Muscle of arm (tissue), 12 donors: Measurements from ENCODE around the gene TSNAX. TPM values are rescaled to one million over a fixed set of nuclear protein-coding genes. Genes with fewer than 3 reads are reported as not detected.

ENCODE experiments used
- DNase-seq: peaks from one replicate; pipeline ENCODE4 v3.0.0-alpha.2; 2013
- polyA plus RNA-seq, 12 donors: library from polyadenylated mRNA; unstranded; fragments of 120-200 nt; gene quantifications; one replicate each; pipeline ENCODE4 v1.2.1, GENCODE V29; 2013; ENCODE audit not compliant: insufficient read length in 12 of 12

Gene TSNAX
- polyA plus RNA-seq, 12 donors = 28.1 to 41.1 (median 37.4) TPM; not detected in 1

DNA sequence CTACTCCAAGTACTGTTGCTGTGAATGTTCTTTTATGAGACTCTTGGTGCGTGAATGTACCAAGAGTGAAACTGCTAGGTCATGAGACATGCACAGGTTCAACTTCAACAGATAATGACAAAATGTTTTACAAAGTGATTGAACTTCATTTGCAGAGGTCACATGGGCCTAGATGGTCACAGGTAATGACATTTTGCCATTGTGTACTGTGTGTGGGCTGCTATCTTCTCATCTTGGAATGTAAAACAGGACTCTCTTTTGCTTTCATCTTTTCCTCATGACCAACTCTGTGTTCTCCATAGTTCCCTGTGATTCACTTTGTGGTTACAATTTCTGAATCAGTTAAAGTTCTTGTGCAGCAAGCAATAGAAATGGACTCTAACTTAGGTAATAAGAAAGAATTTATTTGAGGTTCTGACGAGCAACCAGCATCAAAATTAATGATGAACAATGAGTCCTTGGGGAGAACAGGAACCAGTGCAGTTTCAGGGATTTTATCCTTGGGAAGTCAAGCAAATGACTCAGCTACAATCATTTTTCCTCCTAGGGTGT is 16.2 kb upstream of the TSNAX start:
- no peak for DNase-seq

DNA sequence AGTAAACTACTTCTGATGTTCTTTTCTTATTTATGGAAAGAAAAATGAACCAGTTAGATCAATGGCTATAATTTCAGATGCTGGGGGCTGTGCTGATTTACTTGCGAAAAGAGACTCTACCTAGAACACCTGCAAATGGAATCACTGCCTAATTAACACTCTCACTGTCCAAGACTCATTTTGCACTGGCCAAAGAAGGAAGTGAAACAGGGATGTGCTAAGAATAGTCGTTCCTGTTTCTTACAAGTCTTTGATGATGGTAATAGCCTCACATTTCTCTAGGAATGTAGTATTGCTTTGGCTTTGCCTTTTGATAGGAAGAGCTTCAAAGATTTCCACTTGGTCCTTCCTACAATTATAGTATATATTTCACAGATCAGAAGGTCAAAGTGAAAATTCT is 12.7 kb upstream of the TSNAX start:
- no peak for DNase-seq

DNA sequence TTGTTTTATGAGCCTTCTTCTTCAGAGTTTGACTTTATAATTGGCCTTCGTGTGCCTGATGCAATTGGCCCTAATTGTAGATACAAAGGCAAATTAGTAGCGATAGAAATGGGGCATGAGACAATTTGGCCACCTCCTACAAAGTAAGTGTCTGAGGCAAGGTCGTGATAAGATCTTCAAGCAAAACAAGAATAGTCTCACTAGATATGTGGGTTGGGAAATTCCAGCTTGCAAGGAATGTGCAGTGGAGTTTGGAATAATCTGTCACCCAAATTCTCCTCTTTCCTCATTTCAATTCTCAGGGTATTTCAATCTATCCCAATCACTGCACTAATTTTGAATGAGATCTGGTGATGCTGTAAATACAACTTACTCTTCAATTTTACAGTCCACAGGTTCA is 11.4 kb upstream of the TSNAX start:
- DNase-seq = no peak

DNA sequence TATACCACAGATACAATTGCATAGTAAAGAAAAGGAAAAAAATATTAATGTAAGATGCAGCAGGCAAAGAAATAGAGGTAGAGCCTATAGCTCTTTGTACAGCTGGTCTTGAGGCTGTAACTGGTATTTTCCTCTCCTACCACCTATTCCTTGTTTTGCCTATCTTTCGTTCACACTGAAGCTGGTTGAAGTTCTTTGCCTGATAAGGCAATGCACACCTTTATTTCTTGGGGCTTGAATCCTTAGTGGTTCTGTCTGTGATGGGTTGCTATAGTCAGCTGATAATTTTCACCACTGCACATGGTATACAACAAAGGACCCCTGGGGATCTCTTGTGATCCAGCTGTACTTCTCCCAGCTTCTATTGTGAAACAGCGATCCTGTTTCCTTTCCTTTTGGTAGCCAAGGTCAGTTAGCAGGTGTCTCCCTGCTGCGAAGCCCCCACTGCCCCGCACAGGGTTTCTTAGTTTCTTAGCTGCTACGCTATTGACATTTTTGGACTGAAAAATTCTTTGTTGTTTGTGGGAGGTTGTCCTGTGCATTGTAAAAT is 9.9 kb upstream of the TSNAX start:
- DNase-seq = no peak

DNA sequence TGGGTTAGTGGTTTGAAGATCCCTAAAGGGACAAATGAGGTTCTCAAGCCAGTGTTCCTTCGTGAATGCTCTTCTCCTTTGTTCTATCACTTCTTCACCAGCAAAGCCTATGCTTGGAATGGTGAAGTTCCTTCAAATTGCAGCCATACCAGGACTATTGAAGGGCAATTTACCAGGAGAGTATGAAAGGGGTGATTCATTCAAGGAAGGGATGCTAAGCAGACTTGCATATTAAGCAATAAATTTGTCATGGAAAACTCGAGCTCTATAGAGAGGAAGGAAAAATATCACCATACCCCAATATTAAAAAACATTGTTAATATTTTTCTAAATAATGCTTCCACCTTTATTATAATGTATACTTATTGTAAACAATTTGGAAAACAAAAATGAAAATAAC is 9.3 kb upstream of the TSNAX start:
- DNase-seq = no peak

DNA sequence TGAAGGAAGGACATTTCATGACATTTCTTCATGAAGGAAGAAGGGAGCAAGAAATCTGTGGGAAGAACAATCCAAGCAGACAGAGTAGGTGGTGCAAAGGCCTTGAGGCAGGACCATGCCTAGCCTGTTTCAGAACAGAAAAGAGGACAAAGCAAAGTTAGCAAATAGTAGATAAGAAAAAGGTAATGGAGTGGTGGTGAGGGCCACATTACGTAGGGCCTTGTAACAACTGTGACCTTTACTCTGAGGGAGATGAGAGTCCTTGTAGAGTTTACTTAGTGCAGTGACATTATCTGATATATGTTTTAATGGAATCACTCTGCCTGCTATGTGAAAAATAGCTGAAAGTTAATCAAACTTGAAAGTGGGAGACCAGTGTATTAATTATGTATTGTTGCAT is 6.4 kb upstream of the TSNAX start:
- no peak for DNase-seq

DNA sequence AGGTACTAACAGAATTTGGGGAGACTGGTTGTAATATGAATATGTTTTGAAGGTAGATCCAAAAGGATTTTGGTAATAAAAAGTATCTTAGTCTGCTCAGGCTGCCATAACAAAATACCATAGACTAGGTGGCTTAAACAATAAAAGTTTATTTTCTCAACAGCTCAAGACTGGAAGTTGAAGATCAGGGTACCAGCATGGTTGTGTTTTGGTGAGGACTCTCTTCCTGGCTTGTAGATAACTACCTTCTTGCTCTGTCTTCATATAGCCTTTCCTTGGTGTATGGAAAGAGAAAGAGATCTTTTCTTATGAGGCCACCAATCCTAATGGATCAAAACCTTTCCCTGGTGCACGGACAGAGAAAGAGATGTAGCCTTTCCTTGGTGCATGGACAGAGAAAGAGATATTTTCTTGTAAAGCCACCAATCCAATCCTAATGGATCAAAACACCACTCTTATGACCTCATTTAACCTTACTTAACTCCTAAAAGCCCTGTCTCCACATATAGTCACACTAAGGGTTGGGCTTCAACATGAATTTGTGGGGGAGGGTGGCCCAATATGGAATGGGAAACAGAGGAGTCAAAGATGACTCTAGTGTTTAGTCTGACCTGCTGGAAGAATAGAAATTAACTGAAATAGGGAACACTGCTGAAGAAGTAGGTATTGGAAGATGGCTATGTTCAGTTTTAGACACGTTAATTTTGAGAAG is 5.4 kb upstream of the TSNAX start:
- DNase-seq = no peak

DNA sequence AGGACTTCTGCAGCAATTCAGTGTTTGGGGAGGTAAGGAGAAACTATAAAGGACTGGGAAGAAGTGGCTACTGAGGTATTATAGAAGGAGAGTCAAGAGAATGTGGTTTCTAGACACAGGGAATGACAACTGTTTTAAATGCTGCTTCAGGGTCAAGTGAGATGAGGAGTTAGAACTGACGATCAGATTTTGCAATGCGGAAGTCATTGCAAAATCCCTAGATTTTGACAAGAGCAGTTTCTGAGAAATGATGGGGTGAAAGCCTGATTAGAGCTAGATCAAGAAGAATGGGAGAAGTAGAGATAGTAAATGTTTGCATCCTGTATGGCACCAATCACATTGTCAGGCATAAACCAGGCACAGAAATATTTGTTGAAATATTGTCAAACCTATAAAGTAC is 4.7 kb upstream of the TSNAX start:
- no peak for DNase-seq

DNA sequence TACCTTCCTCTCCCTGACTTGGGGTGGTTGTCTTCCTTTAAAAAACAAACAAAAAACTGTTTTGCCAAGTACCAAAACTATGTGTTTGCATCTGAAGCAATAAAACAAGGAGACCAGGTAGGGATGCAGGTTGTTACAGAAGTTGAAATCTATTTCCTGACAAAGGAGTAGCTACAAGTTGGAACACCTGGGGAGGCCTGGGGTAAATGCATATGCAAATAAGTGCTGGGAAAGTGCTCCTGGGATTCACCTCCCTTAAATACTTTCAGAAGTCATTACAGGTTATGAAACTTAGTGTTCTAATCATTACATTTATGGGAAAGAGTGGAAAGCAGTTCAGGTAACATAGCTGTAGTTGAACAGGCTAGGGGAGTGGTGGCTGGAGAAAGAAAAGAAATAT is 1.9 kb upstream of the TSNAX start:
- no peak for DNase-seq

DNA sequence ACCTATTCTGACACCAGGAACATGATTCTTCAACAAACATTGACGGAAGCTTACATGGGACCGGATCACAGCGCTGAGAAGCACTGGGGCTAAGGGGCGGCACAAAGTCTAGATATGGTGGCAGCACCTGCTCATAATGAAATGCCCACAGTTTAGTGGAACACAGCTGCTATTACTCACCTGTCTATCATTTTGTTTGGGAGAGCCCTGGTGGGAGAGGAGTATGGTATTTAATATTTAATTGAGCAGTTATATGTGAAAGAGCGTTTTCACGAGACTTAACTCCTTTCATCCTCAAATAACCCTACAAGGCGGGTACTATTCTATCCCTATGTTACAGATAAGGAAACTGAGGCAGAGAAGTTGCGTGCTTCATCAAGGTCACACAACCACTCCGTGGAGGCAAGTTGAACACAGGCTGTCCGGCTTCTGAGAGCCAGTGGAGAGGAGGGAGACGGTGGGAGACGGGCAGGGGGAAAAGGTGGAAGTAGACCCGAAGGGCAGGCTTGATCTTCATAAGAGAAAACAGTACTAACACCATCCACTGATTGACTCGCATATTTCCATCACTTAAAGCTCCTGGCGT is 790 bp upstream of the TSNAX start:
- DNase-seq = no peak

DNA sequence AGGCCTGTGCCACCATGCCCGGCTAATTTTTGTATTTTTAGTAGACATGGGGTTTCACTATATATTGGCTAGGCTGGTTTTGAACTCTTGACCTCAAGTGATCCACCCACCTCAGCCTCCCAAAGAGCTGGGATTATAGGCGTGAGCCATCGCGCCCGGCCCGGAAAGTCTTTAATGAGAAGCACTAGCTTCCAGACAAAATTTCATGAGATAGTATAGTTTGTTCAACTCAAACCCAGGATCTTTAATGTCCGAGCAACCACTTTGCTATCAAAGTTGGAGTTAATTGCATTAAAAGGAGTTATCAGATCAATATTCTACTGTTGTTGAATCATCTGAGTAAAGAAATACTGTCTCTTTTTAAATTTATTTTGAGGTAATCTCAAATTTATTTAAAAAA is 4.8 kb downstream of the TSNAX start:
- no peak for DNase-seq

DNA sequence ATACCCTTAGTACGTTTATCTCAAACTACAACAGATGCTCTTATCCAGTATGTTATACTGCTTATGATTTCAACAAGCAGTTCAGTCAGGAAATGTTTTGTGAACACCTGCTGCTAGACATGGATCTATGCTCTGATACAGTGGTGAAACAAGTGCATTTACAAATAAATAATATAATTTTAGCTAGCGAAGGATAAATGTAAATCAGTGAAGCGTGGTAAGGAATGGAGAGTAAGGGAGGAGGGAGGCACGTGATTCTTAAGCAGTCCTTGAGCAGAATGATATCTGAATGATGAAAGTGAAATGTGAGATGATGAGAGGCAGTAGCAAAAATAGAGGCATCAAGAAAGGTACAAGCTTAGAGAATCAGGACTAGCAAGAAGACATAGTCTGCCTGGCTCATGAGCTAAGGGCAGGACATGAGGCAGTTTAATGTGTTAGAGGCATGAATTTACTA is 6.3 kb downstream of the TSNAX start:
- DNase-seq = no peak

DNA sequence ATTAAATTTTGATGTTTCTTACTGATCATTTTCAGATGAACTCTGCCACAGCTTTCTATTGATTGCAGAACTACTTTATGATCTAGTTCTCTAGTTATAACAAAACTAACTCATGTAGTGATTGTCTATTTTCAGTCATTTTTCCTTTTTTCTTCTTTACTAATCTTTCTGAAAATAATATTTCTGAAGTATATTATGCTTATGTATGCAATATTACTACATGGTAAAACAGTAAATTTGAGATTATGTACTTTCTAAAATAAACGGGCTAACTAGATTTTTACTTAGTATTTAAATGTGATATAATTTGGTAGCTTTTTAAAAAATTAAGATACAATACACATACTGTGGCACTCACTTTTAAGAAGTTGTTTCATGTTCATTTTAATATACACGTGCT is 7.6 kb downstream of the TSNAX start:
- no peak for DNase-seq

DNA sequence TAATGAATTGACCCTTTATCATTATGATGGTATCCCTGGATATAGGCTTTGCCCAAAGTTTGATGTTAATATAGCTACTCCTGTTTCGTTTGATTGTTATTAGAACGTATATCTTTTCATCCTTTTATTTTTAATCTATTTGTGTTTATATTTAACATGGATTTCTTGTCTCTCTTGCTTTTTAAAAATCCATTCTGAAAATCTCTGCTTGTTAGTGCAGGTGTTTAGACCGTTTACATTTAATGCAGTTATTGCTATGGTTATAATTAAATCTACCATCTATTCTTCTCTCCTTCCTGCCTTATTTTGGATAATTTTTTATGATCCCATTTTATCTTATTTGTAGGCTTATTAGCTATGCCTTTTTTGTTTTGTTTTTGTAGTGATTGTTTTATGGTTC is 12.4 kb downstream of the TSNAX start:
- no peak for DNase-seq

DNA sequence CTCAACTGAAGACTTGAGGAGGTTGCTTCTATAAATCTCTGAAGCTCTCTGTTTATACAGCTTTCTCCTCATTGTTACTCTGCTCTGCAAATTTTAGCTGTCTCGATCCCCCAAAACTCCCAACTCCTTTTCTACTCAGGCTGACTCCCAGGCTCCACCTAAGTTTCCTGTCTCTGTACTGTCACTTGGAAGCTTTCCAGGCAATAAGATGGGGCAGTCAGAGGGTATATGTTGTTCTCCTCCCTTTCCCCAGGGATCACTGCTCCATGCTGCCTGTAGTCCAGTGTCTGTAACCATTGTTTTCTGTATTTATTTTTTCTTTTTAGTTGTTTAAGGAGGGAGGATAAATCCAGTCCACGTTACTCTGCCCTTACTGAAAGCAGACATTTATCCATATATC is 13.4 kb downstream of the TSNAX start:
- DNase-seq = no peak

DNA sequence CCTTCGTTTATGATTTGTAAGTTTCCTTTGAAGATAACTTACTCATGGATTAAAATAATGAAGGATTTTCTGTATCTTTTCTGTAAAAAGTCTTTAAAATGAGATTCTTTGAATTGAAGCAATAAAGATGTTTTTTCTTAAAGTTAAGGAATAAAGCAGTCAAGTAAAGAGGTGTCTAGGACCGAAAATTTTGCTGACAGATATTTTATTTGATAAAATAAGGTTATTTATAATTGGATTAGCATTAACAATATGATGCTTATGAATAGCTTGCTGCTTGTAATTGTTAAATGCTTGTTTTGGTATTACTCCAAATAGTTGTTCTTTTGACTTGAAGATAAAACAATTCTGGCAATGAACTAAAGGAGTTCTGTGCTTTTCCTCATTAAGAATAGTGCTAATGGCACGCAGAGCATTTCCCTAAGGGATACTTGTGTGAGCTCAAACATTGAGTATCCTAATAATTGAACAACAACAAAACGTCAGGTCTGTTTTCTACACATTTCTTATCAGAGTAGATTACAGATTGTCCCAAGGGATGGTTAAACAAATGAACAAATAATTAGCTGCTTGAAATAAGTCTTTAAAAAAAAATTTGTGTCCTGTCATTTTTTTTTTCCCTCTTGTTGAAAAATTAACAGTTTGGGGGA is 16.6 kb downstream of the TSNAX start:
- no peak for DNase-seq

DNA sequence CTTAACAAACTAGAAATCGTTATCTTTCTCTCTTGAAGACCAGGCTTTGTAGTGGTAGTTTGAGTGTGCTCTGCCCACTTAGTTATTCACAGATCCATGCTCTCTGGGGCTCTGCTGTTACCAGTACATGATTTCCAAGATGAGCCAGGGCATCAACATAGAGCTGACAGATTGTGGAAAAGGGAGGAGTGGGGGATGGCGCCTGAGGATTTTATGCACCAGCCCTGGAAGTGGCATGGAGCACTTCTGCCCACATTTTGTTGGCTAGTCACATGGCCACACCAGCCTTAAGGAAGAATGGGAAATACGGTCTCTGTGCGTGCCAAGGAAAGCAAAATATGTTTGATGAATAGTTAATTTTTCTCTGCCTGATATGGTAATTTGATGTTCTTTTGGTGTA is 18.2 kb downstream of the TSNAX start:
- no peak for DNase-seq

DNA sequence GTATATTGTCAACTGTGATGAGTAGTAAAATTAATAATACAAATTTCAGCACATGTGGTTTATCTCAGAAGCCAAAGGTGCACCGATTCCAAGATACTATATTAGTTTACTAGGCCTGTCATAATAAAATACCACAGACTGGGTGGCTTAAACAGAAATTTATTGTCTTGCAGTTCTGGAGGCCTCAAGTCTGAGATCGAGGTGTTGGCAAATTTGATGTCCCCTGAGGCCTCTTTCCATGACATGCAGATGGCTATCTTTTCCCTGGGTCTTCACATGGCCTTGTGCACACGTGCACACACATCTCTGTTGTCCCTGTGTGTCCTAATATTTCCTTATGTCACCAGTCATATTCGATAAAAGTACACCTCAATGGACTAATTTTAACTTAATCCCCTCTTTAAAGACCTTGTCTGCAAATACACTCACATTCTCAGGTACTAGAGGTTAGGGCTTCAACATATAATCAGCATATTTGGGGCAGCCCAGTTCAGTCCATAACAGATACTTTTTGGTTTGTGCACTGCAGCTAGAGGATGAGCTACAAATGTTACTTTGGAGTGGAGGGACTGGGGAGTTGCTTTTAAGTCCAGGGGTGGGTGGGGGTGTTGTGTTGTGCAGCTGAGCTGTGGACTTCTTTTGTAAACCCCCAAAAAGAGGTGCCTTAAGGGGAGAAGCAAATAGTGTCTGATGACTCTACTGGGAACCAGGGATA is 21.4 kb downstream of the TSNAX start:
- DNase-seq = no peak

DNA sequence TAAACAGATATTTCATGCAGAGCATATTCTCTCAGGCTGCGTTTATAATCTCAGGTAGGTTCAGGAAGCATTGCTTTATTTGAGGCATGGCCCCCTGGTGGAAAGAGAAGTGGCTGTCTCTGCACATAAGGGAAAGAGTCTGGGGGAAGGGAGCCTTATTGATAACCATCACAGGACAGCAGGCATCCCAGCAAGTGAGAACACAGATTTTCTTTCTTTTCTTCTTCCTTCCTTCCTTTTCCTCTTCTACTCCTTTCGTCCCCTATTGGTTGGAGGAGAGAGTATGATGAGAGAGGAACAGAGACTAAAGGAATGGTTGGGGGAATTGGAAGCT is 21.9 kb downstream of the TSNAX start:
- DNase-seq = no peak

DNA sequence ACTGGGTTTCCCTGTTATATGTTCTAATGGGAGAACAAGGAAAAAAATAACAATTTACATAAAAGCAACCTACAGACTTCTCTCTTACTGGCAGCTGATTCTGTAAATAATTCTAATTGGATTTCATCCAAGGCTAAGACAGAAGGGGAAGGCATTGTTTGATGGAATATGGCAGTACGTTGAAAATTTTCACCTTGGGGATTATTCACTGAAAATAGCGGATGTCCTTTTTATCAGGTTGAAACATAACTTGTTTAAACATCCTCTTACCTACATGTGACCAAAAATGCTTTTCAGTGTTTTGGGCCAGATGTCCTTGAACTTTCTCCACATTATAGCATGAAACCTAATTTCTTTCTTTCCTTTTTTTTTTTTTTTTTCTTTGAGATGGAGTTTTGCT is 24.9 kb downstream of the TSNAX start:
- no peak for DNase-seq

DNA sequence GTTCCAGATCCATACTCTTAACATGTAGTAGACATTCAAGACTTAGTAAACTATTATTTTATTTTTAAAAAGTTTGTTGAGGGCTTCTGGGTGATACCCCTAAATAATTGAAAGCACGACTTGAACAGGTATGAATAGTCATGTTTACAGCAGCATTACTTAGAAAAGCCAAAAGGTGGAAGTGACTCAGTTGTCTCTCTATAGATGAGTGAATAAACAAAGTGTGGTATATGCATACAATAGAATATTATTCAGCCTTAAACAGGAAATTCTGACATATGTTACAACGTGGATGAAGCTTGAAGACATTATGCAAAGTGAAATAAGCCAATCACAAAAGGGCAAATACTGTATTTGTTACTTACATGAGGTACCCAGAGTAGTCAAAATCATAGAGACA is 26.5 kb downstream of the TSNAX start:
- DNase-seq = no peak

DNA sequence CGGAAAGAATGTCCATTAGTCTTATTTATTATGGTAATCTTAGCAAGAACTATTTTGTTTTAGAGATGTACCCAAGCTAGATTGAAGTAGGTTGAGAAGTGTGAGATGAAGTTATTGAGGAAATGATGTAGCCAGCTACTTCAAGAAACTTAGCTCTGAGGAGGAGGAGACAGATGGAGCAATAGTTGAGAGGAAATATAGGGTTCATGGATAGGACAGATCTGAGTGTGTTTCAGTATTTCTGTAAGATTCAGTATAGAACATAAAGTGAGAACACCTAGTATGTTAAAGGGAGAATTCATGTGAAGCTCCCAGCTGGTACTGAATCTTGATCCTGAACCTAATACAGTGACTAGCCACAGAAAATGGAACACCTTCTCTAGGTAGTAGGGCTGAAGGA is 28.9 kb downstream of the TSNAX start:
- no peak for DNase-seq
